ENCODE data around the gene MYO1H.

MYO1H gene

GRCh38 chr12:109309381-109310246 lies 38.1 kb upstream of the MYO1H start:
- ChIA-PET CTCF (no interaction called here), POLR2A (interaction anchor here (0.6 to 1.0 kb wide), 3 partner anchors 29 to 420 kb away, joined by 3 read pairs; no protein-coding TSS in a partner anchor)
- no peaks in the 10 kb centered on the region for H3K36me3 ChIP-seq (ENCODE audit: control insufficient read depth in 2 of 2, insufficient read depth in 1 of 2, low read length in 2 of 2)
- H3K27ac ChIP-seq (ENCODE audit: extremely low read depth, low read depth, low read length): peak overlapping the region; percentile 62; the same call in 1 of the 2 replicates
- peak overlapping the region; percentile 52 for H3K4me3 ChIP-seq (ENCODE audit: low read depth, low read length)
- peaks cover 14% of the 10 kb centered on the region for H3K4me1 ChIP-seq (ENCODE audit: control insufficient read depth, insufficient read depth, low read length)
- H3K9me3 ChIP-seq (ENCODE audit: control insufficient read depth, insufficient read depth, low read depth, low read length): no peaks in the 10 kb centered on the region
- TF ChIP-seq ZNF175 (tag by site-specific recombination; IDR thresholded peaks at IDR 0.05): no peak
- TF ChIP-seq YY1 (tag by site-specific recombination; IDR thresholded peaks at IDR 0.05): 0 out of 2 replicates have a peak, but pooled peaks have one; percentile 37
- no peak for TF ChIP-seq IKZF3 (tag by site-specific recombination; IDR thresholded peaks at IDR 0.05)
- no peak for TF ChIP-seq ZNF16 (tag by site-specific recombination; IDR thresholded peaks at IDR 0.05; ENCODE audit: low read depth)
- peak; percentile 36; the same call in 1 of the 2 replicates for TF ChIP-seq SP3 (tag by site-specific recombination; IDR thresholded peaks at IDR 0.05)
- peak; percentile 32 for TF ChIP-seq ZIC2 (tag by site-specific recombination; IDR thresholded peaks at IDR 0.05)
- no peak for TF ChIP-seq ZNF132 (tag by site-specific recombination; IDR thresholded peaks at IDR 0.05; ENCODE audit: borderline replicate concordance)
- TF ChIP-seq ZSCAN18 (tag by site-specific recombination; IDR thresholded peaks at IDR 0.05): no peak
- TF ChIP-seq ZNF174 (tag by site-specific recombination; IDR thresholded peaks at IDR 0.05): no peak
- no peak for TF ChIP-seq ZNF146 (tag by site-specific recombination; IDR thresholded peaks at IDR 0.05)
- no peak for TF ChIP-seq ZNF10 (tag by site-specific recombination; IDR thresholded peaks at IDR 0.05)
- no peak for TF ChIP-seq ZNF404 (tag by site-specific recombination; IDR thresholded peaks at IDR 0.05)
- TF ChIP-seq ZNF121 (tag by site-specific recombination; IDR thresholded peaks at IDR 0.05): no peak
- TF ChIP-seq ZNF449 (tag by site-specific recombination; IDR thresholded peaks at IDR 0.05): peak; percentile 34; the same call in 1 of the 2 replicates
- 0 out of 2 replicates have a peak, but pooled peaks have one; percentile 7 for TF ChIP-seq ZNF513 (tag by site-specific recombination; IDR thresholded peaks at IDR 0.05)
- no peak for TF ChIP-seq ZNF2 (tag by site-specific recombination; IDR thresholded peaks at IDR 0.05)
- TF ChIP-seq ZNF501 (tag by site-specific recombination; IDR thresholded peaks at IDR 0.05): no peak
- no peak for TF ChIP-seq ZNF510 (tag by site-specific recombination; IDR thresholded peaks at IDR 0.05; ENCODE audit: insufficient replicate concordance)
- TF ChIP-seq ZBTB48 (tag by site-specific recombination; IDR thresholded peaks at IDR 0.05): 0 out of 2 replicates have a peak, but pooled peaks have one; percentile 17
- TF ChIP-seq ZFHX2 (tag by site-specific recombination; conservative IDR thresholded peaks at IDR 0.05): peak; percentile 76
- no peak for TF ChIP-seq HOXC10 (CRISPR knock-in tag; IDR thresholded peaks at IDR 0.05)
- TF ChIP-seq ZNF148 (tag by site-specific recombination; IDR thresholded peaks at IDR 0.05; ENCODE audit: borderline replicate concordance): no peak
- no peak for TF ChIP-seq ZNF843 (tag by site-specific recombination; IDR thresholded peaks at IDR 0.05)
- peak; percentile 69 for TF ChIP-seq PRDM10 (tag by site-specific recombination; IDR thresholded peaks at IDR 0.05)
- TF ChIP-seq ZFP37 (tag by site-specific recombination; IDR thresholded peaks at IDR 0.05): no peak
- no peak for TF ChIP-seq ZSCAN16 (tag by site-specific recombination; IDR thresholded peaks at IDR 0.05)
- TF ChIP-seq ZEB2 (tag by site-specific recombination; IDR thresholded peaks at IDR 0.05): 0 out of 2 replicates have a peak, but pooled peaks have one; percentile 29
